SIG-M5 (cell line): ENCODE data around the gene ZNF519.
"Not testable (repeated sequence)": the region's sequence is repeated elsewhere in the genome, so short reads cannot be mapped to it uniquely, and the experiment has no call there.

Source experiments
- DNase-seq: peaks from one replicate; lab custom pipeline; 2025; lab: John Stamatoyannopoulos, UW

ZNF519 gene

GRCh38 chr18:14147935-14148865 is 16.0 kb upstream of the ZNF519 start:
- not testable (repeated sequence) for DNase-seq

- DNase-seq: not testable (repeated sequence)
Measured at GRCh38 chr18:14146771-14147170, 14.5 kb upstream of the ZNF519 start.

DNA sequence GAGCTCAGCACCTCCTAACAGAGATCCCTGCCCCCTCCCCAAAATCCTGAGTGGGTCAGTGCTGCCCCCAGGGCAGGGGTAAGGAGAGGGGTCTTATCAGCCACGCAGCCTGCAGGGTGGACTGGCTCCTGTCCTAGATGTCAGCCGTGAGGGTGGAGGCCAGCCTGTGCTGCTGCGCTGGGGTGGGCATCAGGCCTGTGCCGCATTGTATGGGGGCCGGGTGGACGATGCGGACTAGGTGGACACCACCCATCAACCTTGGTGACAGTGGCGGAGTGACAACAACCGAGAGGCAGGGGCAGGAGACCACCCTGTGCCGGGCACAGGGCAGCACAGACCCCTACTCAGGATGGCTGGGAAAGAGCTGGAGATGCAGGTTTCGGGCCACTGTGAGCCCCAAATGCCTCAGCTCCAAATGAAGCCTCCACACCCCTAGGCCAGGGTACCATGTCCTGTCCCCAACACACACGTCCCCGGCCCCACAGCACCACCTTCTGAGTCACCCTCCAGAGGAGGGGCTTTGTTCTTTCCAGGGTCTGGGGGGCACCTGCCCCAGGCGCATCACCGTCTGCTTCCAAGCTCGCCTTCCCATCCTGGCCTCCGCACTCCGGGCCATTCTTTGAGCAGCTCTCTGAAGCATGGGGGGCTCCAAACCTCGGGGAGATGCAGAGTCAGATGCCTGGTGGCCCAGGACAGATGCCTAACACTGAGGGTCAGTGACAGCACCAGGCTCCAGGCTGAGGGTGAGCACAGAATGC is 13.5 kb upstream of the ZNF519 start:
- DNase-seq: not testable (repeated sequence)

- DNase-seq: not testable (repeated sequence)
Measured at GRCh38 chr18:14145021-14145420, 12.8 kb upstream of the ZNF519 start.

DNA sequence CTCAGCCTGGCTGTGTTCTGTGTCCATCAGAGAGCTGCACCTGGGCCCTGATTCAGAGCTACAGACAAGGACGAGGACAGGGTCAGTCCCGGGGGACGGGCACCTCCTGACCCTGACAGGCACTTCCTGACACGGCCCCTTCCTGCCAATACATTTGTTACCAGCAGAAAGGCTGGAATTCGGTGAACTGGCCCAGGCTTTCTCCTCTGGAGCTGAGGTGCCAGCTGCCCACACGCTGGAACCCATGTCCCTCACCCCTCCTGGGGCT is 12.3 kb upstream of the ZNF519 start:
- no peak for DNase-seq

DNA sequence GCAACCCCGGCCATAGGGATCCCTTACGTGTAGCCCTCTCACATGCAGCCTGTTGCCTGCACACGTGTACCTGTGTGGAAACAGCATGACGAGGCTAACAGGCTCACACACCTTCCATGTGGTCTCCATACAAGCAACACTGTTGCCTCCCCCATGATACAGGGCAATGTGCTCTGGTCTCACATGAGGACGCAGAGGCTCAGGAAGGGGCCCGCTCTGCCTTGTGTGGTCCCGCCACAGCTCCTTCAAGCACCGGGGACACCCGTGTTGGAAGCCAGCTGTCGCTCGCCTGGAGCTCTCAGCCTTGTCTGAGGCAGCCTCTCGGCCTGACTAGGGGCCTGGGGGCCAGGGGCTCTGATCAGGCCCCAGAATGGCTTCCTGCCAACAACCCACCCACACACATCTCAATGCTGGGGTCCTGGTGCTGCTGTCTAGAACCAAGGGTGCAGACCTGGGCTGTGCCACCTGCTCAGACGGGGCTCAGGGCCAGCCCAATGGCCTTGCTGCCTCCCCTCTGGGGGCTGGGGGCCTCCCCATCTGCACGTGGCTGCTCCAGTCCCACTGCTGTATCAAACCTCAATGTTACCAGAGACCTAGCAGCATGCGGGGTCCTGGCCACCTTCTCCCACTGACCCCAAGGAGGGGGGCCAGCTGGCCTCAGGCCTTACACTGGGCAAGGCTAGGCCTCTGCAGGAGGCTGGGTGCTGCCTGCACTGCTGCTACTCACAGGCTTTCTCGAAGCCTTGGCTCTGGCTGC is 11.8 kb upstream of the ZNF519 start:
- not testable (repeated sequence) for DNase-seq

GRCh38 chr18:14143396-14143795 is 11.2 kb upstream of the ZNF519 start:
- not testable (repeated sequence) for DNase-seq

GRCh38 chr18:14142177-14142576 is 9.9 kb upstream of the ZNF519 start:
- not testable (repeated sequence) for DNase-seq

DNA sequence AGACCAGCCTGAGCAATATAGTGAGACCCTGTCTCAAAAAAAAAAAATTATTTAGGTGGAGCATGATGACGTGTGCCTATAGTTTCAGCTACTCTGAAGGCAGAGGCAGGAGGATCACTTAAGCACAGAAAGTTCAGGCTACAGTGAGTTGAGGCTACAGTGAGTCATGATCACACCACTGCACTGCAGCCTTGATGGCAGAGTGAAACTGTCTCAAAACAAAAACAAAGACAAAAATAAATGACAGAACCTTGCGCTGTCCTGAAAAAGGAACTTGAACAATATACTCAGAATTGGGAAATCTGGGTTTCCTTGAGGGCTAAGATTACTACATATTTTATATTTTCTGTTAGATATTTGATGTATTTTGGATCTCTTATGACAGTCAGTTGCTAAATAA is 7.3 kb upstream of the ZNF519 start:
- DNase-seq: not testable (repeated sequence)

DNA sequence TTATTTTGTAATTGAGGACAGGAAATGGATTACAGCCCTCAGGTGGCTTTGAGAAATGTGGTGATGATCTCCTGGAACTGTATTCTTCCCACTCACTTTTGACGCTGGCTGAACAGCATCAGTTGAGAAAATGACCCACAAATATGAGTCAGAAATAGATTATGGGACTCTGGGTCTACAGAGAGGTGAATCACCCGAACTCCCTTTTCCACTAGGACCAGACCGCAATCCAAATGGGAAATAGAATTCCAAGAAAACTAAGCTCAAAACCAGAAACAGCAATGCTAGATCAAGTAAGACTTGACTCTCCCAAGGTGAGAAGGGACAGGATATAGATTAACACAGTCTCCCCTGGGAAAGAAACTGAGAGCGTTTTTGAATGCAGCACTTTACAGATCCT is 5.7 kb upstream of the ZNF519 start:
- DNase-seq: not testable (repeated sequence)

DNA sequence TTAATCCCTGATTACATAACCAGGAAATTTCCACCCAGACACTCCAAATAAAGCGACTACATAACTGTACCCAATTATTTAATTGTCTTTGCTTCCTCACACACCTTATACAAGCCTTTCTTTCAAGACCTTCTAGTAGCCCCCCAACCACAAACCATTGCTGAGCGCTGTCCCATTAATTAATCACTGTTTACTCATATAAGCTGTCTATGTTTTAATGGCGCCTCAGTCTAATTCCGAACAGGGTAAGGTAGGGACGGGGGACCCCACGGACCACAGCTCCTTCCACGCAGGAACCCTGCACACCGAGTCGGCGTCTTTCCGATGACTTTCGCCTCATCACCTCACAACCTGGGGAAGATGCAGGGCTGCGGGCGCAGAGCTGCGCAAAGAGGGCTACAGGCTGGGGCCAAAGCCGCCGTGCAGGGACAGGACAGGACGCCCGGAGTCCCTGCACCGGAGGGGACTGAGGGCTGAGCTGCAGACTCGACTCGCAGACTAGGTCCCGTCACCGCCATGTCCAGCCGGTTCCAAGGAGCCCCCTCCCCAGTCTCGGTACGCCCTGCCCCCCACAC is 452 bp downstream of the ZNF519 start:
- not testable (repeated sequence) for DNase-seq

- DNase-seq: not testable (repeated sequence)
Measured at GRCh38 chr18:14130804-14131203, 1.4 kb downstream of the ZNF519 start.

DNA sequence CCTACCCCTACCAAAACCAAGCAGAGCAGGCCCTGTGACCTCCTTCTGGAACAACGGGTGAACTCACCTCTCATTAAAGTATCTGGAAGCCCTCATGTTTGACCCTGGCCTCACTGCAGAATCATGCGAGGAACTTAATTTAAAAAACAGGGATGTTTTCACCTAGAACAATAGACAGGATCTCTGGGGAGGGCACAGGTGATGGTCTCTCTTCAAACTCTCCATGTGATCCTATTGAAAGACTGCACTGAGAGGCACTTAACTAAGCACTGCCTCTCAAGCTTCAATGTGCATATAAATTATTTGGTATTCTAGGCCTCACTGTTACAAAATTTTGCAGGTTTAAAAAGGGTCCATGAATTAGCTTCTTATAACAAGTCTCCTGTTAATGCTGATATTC is 7.5 kb downstream of the ZNF519 start:
- no peak for DNase-seq

- no peak for DNase-seq
Measured at GRCh38 chr18:14122097-14122496, 10.1 kb downstream of the ZNF519 start.

GRCh38 chr18:14120926-14121325 is 11.3 kb downstream of the ZNF519 start:
- no peak for DNase-seq

GRCh38 chr18:14117606-14118005 is 14.6 kb downstream of the ZNF519 start:
- no peak for DNase-seq

GRCh38 chr18:14106906-14107305 is 25.3 kb downstream of the ZNF519 start:
- DNase-seq: no peak

DNA sequence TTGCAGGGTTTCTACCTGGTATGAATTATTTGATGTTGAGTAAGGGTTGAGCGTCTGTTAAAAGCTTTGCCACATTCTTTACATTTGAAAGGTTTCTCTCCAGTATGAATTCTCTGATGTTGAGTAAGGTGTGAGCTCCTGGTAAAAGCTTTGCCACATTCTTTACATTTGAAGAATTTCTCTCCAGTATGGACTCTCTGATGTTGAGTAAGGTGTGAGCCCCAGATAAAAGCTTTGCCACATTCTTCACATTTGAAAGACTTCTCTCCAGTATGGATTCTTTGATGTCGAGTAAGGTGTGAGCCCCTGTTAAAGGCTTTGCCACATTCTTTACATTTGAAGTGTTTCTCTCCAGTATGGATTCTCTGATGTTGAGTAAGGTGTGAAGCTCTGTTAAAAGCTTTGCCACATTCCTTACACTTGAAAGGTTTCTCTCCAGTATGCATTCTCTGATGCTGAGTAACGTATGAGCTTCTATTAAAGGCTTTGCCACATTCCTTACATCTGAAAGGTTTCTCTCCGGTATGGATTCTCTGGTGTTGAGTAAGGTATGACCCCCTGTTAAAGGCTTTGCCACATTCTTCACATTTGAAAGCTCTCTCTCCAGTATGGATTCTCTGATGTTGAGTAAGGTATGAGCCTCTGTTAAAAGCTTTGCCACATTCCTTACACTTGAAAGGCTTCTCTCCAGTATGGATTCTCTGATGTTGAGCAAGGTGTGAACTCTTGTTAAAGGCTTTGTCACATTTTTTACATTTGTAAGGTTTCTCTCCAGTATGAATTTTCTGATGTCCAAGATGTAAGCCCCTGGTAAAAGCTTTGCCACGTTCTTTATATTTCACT is 27.1 kb downstream of the ZNF519 start:
- no peak for DNase-seq

DNA sequence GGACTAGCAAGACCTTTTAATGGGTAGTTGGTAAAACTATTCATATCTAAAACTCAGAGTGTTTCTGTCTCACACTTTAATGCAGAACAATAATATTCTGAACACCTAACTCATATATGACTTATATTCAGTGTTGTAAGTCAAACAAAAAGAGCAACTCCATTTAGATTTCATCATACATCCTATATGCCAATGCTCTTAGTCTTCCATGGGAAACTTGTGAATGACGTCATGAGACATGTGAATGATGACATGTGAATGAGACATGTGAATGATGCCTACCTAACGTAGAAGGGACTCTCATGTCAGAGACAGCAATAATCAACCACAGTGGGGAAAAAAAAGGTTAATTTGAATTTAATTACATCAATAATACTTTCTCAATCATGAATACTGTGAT is 28.0 kb downstream of the ZNF519 start:
- no peak for DNase-seq

GRCh38 chr18:14100503-14101286 is 31.5 kb downstream of the ZNF519 start:
- DNase-seq: no peak
